Esophagus squamous epithelium (tissue), 5 donors: ENCODE measurements around the gene STK10. TPM values are rescaled to one million over a fixed set of nuclear protein-coding genes. Genes with fewer than 3 reads are reported as not detected.

Experiments used
- DNase-seq: peaks from one replicate; lab custom pipeline; 2025; lab: John Stamatoyannopoulos, UW
- H3K27ac ChIP-seq, 4 donors: fragments of 200-600 bp; sonication (generic); one replicate each; pipeline ENCODE4 v1.5.1; 2016 to 2019; ENCODE audit warnings: mild to moderate bottlenecking in 1 of 4
- H3K27me3 ChIP-seq, 4 donors: fragments of 200-600 bp; sonication (generic); 1 replicate in 3 of 4; 2 replicates in 1 of 4; pipeline versions ENCODE4 v1.5.1 to v1.6.0; 2017 to 2021; ENCODE audit warnings: antibody characterized with exemption in 1 of 4
- H3K36me3 ChIP-seq, 3 donors: fragments of 200-600 bp; sonication (generic); one replicate each; pipeline ENCODE4 v1.5.1; 2016 to 2019
- H3K4me1 ChIP-seq, 3 donors: fragments of 200-600 bp; sonication (generic); one replicate each; pipeline ENCODE4 v1.5.1; 2017 to 2019
- H3K4me3 ChIP-seq, 4 donors: fragments of 200-600 bp; sonication (generic); 1 replicate in 3 of 4; 2 replicates in 1 of 4; pipeline ENCODE4 v1.5.1; 2016 to 2019; ENCODE audit warnings: mild to moderate bottlenecking in 2 of 4, moderate library complexity in 1 of 4
- H3K9me3 ChIP-seq, 3 donors: fragments of 200-600 bp; sonication (generic); one replicate each; pipeline ENCODE4 v1.5.1; 2016 to 2019
- POLR2A ChIP-seq, 4 donors: fragments of 450-650 bp; IDR thresholded peaks; one replicate each; pipeline ENCODE4 v1.6.1; 2017; ENCODE audit warnings: antibody characterized with exemption in 4 of 4, mild to moderate bottlenecking in 4 of 4, moderate library complexity in 3 of 4
- WGBS, 2 donors: methylation state at CpG; one replicate each; pipeline ENCODE4 v1.1.5; 2018; 5-methylcytosine and 5-hydroxymethylcytosine counted together
- intact Hi-C: fragments of 100-400 bp; cut with DNase I; formaldehyde crosslinking; loops from one replicate; pipeline ENCODE4 v1.15.0; 2022
- total RNA-seq, 4 donors: library from RNA; depleted of rRNA; stranded (reverse); fragments of >200 nt; gene quantifications; one replicate each; pipeline ENCODE4 v1.1.0, GENCODE V29; 2016
- TF ChIP-seq, protein P1 (sequence below), 6 experiments: fragments of 450-650 bp in 4 of 6; fragments of 200-600 bp in 2 of 6; sonication (generic) in 2 of 6; IDR thresholded peaks; one replicate each; pipeline ENCODE4 v1.5.1; 2016 to 2019; ENCODE audit warnings: antibody characterized with exemption in 6 of 6, mild to moderate bottlenecking in 4 of 6, moderate library complexity in 4 of 6
- donor health status: DM: yes; HTN: yes; CAD: no.

The STK10 gene
- total RNA-seq, 4 donors from 2014 or later = 5.4 to 15.6 (median 8.9) TPM

DNA sequence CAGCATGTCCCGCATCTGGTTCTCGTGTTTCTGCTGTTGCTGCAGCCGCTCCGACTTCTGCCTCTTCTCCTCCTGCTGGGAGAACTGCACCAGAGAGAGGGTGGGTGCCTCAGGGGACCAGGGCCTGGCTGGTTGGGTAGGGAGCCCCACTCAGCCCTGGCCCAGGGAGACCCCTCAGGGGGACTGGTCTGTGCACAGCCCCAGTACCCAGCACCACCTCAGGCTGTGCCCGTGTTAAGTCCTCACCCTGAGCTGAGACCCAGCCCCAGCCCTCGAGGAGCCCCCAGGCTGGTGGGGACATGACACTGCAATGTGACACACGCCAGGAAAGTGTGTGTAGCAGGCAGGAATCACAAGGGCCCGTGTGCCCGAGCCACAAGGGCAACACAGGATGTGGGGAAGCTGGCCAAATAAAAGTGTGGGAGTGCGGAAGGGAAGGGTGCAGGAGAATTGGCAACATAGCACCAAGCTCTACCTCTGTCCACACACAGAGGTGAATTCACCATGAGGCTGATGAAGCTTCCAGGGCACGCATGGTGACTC, 133.3 kb downstream of the STK10 start:
- H3K4me3 ChIP-seq = no peak overlapping the region
- WGBS, 2 donors = 80% methylated on average over 8 of the region's 11 CpGs
- peaks cover 0 to 66% (median 0%) of the 10 kb centered on the region in 3 donors for H3K36me3 ChIP-seq
- H3K27me3 ChIP-seq = no peaks in the 10 kb centered on the region
- no peak for TF ChIP-seq POLR2A (IDR thresholded peaks at IDR 0.05)
- TF ChIP-seq, protein P1, sequence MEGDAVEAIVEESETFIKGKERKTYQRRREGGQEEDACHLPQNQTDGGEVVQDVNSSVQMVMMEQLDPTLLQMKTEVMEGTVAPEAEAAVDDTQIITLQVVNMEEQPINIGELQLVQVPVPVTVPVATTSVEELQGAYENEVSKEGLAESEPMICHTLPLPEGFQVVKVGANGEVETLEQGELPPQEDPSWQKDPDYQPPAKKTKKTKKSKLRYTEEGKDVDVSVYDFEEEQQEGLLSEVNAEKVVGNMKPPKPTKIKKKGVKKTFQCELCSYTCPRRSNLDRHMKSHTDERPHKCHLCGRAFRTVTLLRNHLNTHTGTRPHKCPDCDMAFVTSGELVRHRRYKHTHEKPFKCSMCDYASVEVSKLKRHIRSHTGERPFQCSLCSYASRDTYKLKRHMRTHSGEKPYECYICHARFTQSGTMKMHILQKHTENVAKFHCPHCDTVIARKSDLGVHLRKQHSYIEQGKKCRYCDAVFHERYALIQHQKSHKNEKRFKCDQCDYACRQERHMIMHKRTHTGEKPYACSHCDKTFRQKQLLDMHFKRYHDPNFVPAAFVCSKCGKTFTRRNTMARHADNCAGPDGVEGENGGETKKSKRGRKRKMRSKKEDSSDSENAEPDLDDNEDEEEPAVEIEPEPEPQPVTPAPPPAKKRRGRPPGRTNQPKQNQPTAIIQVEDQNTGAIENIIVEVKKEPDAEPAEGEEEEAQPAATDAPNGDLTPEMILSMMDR (IDR thresholded peaks at IDR 0.05) = no peak
- DNase-seq = no peak
- intact Hi-C loops = no loop called here
- H3K27ac ChIP-seq = no peak overlapping the region
- no peaks in the 10 kb centered on the region for H3K9me3 ChIP-seq
- peaks cover 0 to 3% (median 0%) of the 10 kb centered on the region in 3 donors for H3K4me1 ChIP-seq

DNA sequence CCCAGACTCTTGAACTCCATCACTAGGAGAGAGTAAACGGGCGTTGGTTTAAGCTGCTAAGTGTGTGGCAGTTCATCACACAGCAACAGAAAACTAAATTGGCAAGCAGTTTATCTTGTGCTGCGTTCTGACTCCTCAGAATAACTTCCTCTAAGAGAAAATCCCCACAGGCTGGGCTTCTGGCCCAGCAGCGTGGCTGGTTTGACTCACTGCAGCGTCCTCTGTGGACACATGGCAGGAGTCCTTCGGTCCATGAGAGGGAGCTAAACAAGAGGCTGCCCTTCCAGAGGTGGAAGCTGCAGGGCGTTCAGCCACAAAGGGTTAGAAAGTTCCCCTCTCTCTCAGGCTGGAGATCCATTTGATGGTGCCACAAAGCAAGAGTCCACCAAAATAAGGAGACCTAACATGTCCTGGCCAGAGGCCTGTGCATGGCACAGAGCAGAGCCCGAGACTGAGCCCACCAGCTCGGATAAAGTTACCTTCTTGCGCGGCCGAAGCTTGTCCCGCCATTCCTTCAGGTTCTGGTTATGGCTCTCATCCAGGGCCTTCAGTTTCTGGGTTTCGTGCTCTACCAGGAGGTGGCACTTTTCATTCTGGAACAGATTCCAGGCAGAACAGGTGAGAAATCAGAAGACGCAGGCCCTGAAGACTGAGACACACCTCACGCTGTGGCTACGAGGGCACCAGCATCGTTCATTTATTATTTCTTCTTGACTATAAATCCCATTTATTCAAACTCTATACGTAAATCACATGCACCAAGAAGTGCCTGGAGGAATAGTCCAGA, 135.4 kb downstream of the STK10 start:
- Histone ChIP-seq H3K4me3 (no peak overlapping the region), H3K36me3 (peaks cover 0 to 70% (median 0%) of the 10 kb centered on the region in 3 donors), H3K27me3 (no peaks in the 10 kb centered on the region), H3K9me3 (no peaks in the 10 kb centered on the region), H3K27ac (no peak overlapping the region), H3K4me1 (peaks cover 0 to 3% (median 0%) of the 10 kb centered on the region in 3 donors)
- intact Hi-C loops = no loop called here
- no peak for DNase-seq
- TF ChIP-seq, protein P1 (IDR thresholded peaks at IDR 0.05) = no peak
- TF ChIP-seq POLR2A (IDR thresholded peaks at IDR 0.05) = no peak
- 68 to 90% methylated on average over 13 of the region's 19 CpGs for WGBS, 2 donors

DNA sequence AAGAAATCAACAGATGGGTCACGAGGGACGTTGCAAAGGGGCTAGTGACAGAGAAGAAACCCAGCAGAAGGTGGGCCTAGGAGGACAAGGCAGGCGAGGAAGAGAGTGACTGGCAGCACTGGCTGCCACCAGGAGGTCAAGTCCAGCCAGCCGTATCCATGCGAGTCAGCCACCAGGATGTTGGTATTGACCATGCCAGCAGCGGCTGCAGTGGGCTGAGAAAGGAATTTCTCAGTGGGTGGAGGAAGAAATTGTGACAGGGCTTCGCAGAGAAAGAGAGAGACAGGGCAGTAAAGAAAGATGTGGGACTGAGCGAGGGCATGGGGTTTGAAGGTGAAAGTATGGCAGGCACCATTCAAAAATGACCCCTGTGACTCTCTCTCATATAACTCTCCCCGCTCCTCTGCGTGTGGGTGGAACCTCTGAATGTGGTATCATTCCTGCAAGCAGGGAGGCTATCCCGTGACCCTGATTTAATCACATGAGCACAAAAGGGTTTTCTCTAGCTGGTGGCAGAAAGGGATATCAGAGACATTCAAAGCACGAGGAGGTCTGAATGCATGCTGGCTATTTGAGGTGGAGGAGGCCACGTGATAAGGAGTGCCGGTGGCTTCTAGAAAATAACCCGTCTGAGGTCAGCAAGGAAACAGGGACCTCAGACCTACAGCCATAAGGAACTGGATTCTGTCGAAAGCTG, 136.2 kb downstream of the STK10 start:
- Histone ChIP-seq H3K27ac (no peak overlapping the region), H3K4me1 (peaks cover 0 to 3% (median 0%) of the 10 kb centered on the region in 3 donors), H3K9me3 (no peaks in the 10 kb centered on the region), H3K4me3 (no peak overlapping the region), H3K27me3 (no peaks in the 10 kb centered on the region), H3K36me3 (peaks cover 0 to 62% (median 0%) of the 10 kb centered on the region in 3 donors)
- TF ChIP-seq POLR2A (IDR thresholded peaks at IDR 0.05) = no peak
- TF ChIP-seq, protein P1 (IDR thresholded peaks at IDR 0.05) = no peak
- 85 to 93% methylated on average over 16 of the region's 16 CpGs for WGBS, 2 donors
- DNase-seq = no peak
- intact Hi-C loops = no loop called here

DNA sequence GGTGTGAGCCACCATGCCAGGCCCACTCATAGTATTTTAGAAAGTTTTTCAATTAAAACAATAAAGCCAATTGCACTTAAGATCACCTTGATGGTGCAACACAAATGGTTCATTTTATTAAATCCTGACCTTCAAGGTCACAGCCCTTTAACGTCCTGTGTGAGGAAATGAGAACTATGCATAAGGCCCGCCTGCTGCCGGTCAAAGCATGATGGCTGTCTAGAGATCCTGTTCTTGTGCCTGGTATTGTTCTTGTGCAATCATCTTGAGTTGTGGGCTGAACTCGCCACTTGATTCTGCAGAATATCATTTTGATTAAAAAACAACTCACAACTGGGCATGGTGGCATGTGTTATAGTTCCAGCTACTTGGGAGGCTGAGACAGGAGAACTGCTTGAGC, 137.9 kb downstream of the STK10 start:
- H3K4me1 ChIP-seq = peaks cover 0 to 3% (median 0%) of the 10 kb centered on the region in 3 donors
- intact Hi-C loops = no loop called here
- H3K9me3 ChIP-seq = no peaks in the 10 kb centered on the region
- no peaks in the 10 kb centered on the region for H3K27me3 ChIP-seq
- 79 to 90% methylated on average over 4 of the region's 4 CpGs for WGBS, 2 donors
- DNase-seq = no peak
- H3K4me3 ChIP-seq = no peak overlapping the region
- peaks cover 0 to 60% (median 0%) of the 10 kb centered on the region in 3 donors for H3K36me3 ChIP-seq
- no peak for TF ChIP-seq POLR2A (IDR thresholded peaks at IDR 0.05)
- TF ChIP-seq, protein P1 (IDR thresholded peaks at IDR 0.05) = no peak
- H3K27ac ChIP-seq = no peak overlapping the region
